ENCODE data around the gene BACH1.

GRCh38 chr21:29366532-29366931, 67.8 kb downstream of the BACH1 start:
- no peak for TF ChIP-seq CTCF (IDR thresholded peaks at IDR 0.05; ENCODE audit: low read depth, low read length, poor library complexity, severe bottlenecking)
- no peak for TF ChIP-seq EZH2phosphoT487 (IDR thresholded peaks at IDR 0.05; ENCODE audit: borderline replicate concordance, low read length)
